CD4-positive, alpha-beta T cell treated with Interferon alpha-2 for 1 hour (primary cell): Measurements from ENCODE around the gene LIPN.
A peak's percentile ranks its signal among the peaks of the same experiment; 100 is the strongest.
"Not testable (repeated sequence)": the region's sequence is repeated elsewhere in the genome, so short reads cannot be mapped to it uniquely, and the experiment has no call there.

Source experiments
- DNase-seq, 2 donors: peaks; one replicate each; pipeline ENCODE4 v3.0.0-alpha.2; 2020 to 2022

The LIPN gene, protein sequence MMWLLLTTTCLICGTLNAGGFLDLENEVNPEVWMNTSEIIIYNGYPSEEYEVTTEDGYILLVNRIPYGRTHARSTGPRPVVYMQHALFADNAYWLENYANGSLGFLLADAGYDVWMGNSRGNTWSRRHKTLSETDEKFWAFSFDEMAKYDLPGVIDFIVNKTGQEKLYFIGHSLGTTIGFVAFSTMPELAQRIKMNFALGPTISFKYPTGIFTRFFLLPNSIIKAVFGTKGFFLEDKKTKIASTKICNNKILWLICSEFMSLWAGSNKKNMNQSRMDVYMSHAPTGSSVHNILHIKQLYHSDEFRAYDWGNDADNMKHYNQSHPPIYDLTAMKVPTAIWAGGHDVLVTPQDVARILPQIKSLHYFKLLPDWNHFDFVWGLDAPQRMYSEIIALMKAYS

DNA sequence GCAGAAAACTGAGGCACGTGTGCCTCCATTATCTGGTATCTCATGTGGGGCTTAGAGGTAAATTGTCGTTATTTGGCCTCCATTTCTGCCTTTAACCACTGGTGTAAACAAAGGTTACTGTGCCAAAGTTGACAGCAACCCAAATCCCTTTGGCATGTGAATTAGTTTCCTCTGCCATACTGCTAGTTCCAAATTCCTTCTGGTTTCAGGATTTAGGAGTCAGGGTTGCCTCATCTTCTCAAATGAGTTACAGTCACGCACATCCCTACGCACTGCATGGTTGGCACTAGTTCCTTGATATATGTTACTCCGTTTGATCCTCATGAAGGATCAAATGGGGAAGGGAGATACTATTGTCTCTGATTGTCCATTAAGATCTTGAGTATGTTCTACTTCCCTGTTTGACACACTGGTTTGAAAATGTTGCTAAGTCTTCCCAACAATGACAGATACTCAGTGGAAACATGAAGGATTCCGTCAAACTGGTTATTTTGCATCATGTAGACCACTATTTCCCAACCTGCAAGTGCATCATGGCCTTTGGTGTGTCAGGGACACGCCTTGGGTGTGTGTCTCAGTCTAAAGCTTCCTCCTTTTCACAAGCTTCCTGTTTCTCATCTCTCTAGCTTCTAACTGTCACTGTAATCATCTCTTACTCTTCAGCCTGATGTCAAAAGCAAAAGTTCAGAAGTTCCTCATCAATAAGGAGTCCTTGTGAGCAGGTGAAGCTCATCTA is at the start of gene LIPN:
TSS of gene LIPN (plus strand) at position 655 of the 736 bp plus-strand sequence. CDS start 1,386 bp downstream, outside the sequence.
- DNase-seq = peak; percentile 31 to 69

DNA sequence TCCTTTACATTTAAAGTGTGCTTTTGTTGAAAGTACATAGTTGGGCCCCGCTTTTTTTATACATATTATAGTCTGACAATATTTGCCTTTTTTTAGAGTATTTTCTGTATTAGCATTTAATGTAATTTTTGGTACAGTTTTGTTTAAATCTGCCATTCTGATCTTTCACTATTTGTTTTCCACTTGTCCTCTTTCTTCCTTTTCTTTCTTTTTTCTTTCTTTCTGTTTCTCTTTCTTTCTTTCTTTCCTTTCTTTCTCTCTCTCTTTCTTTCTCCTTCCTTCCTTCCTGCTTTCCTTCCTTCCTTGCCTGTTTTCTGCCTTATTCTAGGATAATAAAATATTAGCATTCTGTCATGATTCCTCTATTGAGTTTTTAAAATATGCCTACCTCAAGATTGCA is 44.3 kb upstream of the LIPN start:
- no peak for DNase-seq

DNA sequence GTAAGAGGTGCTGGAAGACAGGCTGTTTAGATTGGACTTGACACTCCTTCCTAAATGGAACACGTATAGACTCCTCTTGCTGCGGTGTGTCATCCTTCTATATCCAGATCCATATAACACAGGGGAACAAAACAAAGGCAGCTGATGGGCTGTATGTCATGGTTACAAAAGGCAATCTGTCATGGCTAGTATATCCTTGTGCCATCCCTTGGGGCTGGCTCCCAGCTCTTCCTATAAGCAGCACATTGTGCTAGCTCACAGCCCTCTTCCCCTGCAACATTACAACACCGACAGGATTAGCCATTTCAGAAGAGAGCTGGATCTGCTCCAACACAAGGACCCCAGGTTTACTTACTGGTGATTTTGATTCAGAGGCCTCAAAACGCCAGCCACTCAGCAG is 38.4 kb upstream of the LIPN start:
- no peak for DNase-seq

DNA sequence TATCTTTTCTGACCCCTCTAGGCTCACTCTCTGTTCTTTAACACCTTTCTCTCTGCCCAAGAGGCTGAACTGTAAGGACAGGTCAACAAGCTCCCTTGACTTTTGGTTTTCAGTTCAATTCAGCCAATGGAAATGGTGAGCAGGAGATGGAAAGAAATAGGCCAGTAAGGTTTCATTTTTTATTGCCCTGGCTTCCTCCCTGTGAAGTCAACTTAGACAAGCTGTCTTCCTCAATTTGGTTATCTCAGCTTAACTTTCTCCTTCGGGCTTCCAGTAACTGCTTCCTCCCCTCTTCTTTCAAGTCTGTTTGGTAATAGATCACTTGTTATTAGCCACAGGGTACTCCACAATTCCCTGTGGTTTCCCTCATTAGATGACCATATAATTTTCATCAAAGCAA is 34.0 kb upstream of the LIPN start:
- DNase-seq = peak in 1 of 2 donors; percentile 5

DNA sequence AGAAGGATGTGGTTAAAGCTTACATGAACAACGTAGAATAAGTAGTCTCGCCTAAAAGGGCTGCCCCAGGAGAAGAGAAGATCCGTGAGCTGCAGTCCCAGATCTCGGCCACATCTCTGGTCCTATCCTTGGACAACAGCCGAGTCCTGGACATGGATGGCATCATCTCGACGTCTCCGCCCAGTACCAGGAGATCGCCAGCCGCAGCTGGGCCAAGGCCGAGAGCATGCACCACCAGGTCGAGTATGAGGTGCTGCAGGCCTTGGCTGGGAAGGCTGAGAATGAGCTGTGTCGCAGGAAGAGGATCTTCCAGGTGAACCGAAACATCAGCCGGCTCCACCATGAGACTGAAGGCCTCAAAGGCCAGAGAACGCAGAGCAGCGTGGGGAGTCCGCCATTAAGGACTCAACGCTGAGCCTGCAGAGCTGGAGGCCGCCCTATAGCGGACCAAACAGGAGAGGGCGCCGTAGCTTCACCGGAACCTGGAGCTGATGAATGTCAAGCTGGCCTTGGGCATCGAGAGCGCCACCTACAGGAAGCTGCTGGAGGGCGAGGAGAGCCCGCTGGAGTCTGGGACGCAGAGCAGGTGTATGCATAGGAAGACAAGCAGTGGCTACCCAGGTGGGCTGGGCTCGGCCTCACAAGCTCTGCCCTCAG is 31.6 kb upstream of the LIPN start:
- DNase-seq = peak; percentile 13 to 14

DNA sequence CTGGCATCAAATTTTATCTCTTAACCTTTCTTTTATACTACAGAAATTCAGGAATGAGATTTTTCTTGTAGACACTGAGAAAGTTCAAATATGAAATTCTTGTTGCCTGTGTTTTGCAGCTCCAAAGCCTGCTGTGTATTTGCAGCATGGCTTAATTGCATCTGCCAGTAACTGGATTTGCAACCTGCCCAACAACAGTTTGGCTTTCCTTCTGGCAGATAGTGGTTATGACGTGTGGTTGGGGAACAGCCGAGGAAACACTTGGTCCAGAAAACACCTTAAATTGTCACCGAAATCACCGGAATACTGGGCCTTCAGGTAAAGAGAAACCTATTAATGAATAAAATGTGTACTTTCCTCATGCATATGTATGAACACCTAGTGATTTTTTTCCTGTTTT is 29.0 kb upstream of the LIPN start:
- no peak for DNase-seq

DNA sequence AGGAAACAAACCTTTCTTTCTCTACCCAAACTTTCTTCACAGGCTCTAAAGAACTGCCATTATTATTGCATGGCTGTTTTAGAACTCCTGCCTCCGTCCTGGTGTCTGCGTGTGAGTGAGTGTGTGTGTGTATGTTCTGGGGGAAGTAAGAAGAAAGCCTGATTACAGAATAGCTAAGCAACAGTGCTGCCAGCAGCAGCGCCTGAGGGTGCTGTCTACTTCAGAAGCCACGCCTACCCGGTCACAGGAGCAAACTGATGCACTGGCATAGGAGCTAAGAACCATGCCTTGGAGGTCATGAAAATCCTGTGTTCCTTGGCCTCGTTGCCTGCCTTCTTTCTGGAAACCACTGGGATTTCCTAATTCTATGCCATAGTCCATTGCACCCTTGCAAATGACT is 28.5 kb upstream of the LIPN start:
- DNase-seq = peak in 1 of 2 donors; percentile 35

DNA sequence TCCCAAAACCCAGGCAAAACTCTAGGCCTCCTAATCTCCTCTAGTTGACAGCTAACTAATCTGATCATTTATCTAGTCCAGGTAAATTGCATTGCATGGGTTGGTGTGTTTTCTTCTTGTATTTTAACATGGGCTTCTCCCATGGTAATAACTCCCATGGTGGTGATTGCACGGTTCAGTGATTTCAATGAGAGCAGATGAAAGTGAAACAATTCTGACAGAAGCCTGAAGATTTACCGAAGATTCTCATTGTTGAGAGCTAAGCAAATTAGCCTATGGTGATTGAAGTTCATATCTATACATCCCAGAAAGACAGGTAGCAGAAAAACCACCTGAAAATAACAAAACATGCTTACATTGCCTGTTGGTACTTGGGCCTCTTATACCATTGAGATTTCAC is 26.6 kb upstream of the LIPN start:
- no peak for DNase-seq

DNA sequence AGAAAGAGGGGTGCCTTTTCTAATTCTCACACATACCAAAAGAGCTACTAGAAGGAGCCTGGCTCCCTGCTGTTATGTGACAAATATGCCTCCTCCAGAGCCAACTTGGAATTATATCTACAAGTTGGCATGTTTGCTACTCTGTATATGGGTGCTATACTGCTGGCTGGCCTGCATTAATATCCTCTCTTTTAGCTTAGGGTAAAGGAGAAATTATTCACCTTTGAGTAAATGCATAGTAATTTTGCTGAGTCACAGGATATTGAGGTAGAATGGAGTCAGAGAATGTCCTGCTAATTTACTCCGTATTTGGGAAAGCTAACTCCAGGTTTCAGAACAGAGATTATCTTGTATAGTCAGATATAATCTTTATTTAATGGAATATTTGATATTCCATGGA is 24.2 kb upstream of the LIPN start:
- no peak for DNase-seq

DNA sequence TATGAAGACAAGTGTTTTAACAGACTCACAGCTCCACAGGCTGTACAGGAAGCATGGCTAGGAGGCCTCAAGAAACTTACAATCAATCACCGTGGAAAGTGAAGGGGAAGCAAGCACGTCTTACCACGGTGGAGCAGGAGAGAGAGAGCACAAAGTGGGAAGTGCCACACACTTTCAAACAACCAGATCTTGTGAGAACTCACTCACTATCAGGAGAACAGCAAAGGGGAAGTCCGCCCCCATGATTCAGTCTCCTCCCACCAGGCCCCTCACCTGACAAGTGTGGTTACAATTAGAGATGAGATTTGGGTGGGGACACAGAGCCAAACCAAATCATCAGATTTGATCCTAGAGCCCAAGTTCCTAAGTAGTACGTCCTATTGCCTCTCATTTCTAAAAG is 17.9 kb upstream of the LIPN start:
- DNase-seq = not testable (repeated sequence)

DNA sequence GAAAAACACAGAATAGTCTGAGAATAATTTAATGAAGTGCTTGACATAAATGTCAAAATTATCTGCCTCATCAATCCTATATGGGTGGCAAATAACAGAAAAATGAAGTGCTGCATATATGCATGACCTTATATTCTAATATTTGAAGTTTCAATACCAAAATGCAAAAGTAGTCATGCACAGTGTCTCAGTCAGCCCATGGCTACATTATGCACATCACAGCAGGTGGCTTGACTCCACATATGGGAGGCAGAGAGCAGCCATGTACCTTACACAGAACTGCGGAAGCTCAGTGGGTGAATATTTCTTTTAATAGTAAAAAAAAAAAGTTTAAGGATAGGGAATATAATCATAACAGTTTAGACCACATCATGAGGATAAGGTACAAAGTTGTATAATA is 17.4 kb upstream of the LIPN start:
- no peak for DNase-seq

DNA sequence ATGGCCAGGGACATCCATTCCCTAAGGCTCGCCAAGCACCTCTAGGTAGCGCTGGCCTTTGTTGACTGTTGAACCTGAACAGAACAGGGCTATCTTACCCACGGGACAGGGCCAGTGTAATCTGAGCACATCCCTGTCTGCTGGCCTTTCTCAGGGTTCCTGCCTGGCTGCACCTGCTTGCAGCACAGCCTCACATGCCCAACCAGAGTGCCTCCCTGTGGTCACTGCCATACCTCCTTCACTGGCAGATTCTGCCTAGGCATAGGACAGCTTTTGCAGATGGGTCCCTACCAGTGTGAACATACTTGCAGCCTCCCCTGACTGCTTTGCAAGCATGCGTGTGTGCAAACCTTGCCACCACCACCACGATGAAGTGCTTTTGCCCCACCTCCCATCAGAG is 15.8 kb upstream of the LIPN start:
- DNase-seq = no peak

DNA sequence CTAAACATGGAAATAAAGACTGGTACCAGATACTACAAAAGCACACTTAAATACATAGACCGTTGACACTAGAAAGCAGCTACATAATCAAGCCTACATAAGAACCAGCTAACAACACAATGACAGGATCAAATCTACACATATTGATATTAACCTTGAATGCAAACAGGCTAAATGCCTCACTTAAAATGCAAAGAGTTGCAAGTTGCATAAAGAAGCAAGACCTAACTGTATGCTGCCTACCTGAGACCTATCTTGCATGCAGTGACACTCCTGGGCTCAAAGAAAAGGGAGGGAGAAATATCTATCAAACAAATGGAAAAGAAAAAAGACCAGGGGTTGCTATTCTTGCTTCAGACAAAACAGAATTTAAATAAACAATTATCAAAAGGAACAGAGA is 14.2 kb upstream of the LIPN start:
- no peak for DNase-seq

DNA sequence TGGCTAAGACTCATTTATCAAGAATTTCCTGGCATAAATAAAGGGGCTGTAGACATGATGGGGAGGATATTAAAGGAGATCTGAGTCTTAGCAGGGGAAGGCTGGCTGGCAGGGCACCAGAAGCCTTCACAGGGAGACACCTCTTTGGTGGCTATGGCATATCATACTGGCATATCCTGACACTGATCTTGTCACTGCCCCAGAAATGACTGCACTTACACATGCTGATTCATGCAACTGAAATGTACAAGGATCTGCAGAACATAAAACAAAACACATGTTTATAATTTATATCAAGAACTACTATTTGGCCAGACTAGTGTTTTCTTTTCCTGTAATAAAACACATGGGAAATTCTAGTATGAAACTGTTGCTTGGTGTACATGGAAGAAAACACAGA is 5.5 kb upstream of the LIPN start:
- DNase-seq = no peak

DNA sequence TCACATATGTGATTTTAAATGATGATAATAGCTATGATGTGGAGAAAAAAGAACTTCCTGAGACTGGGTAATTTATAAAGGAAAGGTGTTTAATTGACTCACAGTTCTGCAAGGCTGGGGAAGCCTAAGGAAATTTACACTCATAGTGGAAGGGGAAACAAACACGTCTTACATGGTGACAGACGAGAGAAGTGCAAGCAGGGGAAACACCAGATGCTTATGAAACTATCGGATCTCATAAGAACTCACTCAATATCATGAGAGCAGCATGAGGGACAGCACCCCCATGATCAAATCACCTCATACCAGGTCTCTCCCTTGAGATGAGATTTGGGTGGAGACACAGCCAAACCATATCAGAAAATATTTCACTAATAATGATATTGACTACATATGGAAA is 4.1 kb upstream of the LIPN start:
- DNase-seq = no peak

DNA sequence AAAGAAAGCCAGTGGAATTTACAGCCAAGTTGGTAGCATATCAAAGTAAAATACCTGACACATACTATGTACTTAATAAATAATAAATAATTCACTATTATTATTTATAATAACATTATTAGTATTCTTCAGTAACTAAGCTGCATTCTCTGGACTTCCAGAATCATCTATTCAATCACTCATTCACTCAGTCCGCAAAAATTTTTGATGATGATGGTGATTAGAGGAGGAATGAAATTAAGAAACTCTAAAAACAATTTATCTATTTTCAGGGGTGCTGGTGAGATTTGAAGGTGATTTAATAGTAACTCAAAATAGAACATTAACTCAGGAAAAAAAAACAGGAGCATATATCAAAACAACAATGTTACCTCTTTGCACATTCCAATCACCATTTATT is 3.2 kb upstream of the LIPN start:
- no peak for DNase-seq

DNA sequence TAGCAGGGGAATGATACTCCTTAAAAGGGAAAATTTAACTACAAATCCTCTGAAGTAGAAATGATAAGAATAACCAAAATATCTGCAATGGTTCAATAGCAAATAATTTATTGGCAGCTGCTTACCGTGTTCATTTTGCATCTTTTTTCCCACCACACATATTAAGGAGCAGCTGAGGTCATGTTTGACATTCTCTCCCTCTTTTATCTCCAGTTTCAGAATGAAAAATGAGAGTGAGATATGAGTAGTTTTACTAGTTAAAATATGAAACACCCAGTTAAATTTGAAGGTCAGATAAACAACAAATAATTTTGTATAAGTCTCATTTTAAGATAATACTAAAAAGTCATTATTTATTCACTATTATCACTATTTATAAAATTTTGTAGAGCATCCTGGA is 3.1 kb downstream of the LIPN start:
- DNase-seq = no peak

DNA sequence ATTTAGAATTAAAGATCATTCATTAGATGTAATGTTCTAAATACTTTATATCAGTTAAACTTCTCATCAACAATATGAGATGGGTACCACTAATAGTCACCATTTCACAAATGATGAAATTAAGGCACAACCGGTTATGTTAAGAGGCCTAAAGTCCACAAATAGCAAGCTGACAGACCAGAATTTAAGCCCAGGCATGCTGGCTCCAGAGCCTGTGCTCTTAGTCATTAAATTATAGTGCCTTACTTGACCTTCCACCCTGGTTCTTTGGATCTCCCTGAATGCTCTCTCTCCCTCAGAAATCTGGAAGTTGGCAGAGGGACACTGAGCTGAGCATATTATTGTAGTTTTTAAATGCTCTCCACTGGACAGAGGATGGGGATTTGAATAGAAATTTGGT is 3.6 kb downstream of the LIPN start:
- no peak for DNase-seq

DNA sequence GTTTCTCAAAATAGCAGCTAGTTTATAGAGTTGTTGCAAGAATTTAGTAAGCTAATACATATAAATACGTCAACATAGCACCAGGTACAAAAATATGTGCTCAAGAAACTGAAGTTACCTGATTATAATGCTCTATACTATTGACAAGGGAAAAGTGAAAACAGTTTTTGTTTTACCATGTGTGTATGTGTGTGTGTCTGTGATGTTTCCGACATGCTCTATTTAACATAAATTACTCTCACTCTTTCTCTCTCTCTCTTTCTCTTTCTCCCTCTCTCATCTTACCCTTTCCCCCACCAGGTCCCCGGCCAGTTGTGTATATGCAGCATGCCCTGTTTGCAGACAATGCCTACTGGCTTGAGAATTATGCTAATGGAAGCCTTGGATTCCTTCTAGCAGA is 4.3 kb downstream of the LIPN start:
- DNase-seq = no peak

DNA sequence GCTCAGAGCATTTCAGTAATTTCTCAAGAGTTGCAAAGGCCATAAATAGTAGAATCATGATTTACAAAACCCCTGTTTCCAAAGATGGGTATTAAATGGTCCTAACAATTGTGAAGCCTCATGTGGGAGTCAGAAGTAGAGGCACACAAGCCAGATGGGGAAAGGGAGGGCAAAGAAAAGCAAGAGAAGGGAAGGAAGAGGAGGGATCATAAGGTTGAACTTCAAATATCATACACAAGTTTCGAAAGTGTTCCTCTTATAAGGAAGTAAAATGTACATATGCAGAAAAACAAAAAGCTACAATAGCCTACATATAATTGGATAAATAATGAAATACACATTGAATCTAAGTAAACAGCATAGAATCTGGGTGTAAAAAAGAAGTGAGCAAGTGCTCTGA is 6.0 kb downstream of the LIPN start:
- no peak for DNase-seq

DNA sequence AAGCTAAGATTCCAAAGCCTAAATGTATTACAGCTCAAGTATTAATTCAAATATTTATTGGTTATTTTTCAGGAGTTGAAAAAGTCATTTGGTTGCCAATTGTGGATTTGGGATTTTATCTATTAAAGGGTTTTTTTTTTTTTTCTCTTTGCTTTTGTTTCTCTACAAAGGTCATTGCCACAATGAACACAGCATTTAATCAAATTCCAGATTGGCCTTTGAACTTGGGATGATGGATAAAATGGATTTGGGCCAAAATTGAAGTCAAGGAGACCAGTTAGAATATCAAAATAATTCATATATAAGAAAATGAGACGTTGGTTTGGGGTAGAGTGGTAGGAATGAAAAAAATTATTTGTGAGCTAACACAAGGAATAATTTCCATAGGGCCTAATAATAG is 9.6 kb downstream of the LIPN start:
- DNase-seq = no peak

DNA sequence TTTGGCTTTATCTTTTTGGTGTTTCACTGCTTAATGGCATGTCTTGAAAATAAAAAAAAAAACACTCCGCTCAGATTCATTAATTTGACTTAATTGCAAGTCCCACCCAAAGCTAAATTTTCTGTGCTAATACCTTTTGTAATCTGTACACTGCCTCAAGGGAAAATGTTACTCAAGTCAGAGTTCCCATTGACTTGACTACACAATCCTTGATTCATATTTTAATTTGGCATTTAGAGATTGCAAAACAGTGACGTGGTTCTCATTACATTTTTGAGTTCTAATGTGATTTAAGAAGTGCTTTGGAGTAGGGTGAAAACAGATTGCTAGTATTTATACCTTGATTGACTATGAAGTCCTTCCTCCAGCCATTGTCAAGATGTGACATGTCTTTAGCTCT is 21.4 kb downstream of the LIPN start:
- DNase-seq = no peak

DNA sequence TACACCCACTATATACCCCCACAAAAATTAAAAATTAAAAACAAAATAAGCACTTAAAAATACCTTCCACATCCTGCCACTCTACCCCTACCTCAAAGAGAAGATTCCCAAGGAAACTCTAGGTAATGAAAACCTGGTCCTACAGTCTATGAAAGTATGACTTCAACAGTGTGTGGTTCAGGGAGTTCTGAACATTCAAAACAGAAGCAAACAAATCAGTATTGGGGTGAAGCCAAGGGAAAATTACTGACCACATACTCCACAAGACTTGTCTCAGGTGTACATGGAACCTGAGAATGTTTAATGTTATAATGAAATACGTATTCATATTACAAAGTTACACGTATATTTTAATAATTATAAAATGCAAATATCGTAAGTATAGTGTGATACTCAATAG is 22.4 kb downstream of the LIPN start:
- no peak for DNase-seq

DNA sequence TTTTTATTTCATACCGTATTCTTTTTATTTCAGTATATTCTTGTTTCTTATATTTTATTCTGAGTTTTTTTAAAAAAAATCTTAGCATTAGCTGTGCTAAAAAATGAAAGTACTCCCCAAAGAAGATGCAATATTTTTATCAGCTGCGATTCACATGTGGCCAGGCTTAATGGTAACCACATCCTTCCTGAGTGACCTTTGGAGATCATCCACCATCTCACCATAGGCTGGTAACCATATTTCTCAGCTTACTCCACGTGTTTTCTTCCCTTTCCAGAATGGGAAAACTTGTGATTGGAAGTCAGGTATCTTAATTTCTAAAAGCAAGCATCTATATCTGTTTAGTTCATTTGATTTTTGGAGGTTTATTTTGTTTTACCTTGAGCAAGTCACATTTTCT is 23.9 kb downstream of the LIPN start:
- DNase-seq = no peak
